GM12873 (cell line): Measurements from ENCODE around the gene GPATCH2.

ENCODE experiments used
- CTCF ChIP-seq: IDR thresholded peaks from 2 replicates; pipeline ENCODE4 v1.5.1; 2012; ENCODE audit warnings: low read depth, mild to moderate bottlenecking, moderate library complexity, low read length, control low read depth; ENCODE audit not compliant: insufficient read depth; ENCODE audit errors: missing control alignments

The GPATCH2 gene

GRCh38 chr1:217540321-217540720, 90.6 kb downstream of the GPATCH2 start:
- TF ChIP-seq CTCF = no peak

GRCh38 chr1:217539510-217539909, 91.4 kb downstream of the GPATCH2 start:
- TF ChIP-seq CTCF = no peak

GRCh38 chr1:217535601-217536377, 95.1 kb downstream of the GPATCH2 start:
- no peak for TF ChIP-seq CTCF

GRCh38 chr1:217534566-217534965, 96.3 kb downstream of the GPATCH2 start:
- no peak for TF ChIP-seq CTCF

- TF ChIP-seq CTCF = no peak
These were observed 102.6 kb downstream of the GPATCH2 start for GRCh38 chr1:217528271-217528670.

GRCh38 chr1:217527151-217527550, 103.7 kb downstream of the GPATCH2 start:
- TF ChIP-seq CTCF = no peak

- no peak for TF ChIP-seq CTCF
These were observed 104.3 kb downstream of the GPATCH2 start for GRCh38 chr1:217526636-217527035.
